Stomach (tissue), 4 donors: ENCODE results near the gene RNF130.

ENCODE experiments used
- EP300 ChIP-seq: sonication (generic); formaldehyde crosslinking; IDR thresholded peaks from one replicate; pipeline ENCODE4 v1.6.1; 2017; ENCODE audit warnings: antibody characterized with exemption
- POLR2A ChIP-seq, 4 donors: fragments of 450-650 bp; IDR thresholded peaks; one replicate each; pipeline ENCODE4 v1.6.1; 2016; ENCODE audit warnings: antibody characterized with exemption in 4 of 4, control low read depth in 2 of 4, mild to moderate bottlenecking in 1 of 4, moderate library complexity in 1 of 4
- POLR2AphosphoS5 ChIP-seq, 3 donors: sonication (generic); formaldehyde crosslinking; IDR thresholded peaks; one replicate each; pipeline ENCODE4 v1.6.1; 2016; ENCODE audit warnings: antibody characterized with exemption in 3 of 3
- TF ChIP-seq, protein P1 (sequence below), 7 experiments: fragments of 450-650 bp in 4 of 7; fragments of 200-600 bp in 3 of 7; sonication (generic) in 3 of 7; IDR thresholded peaks; one replicate each; pipeline ENCODE4 v1.5.1; 2016 to 2019; ENCODE audit warnings: antibody characterized with exemption in 7 of 7, control low read depth in 2 of 7, mild to moderate bottlenecking in 1 of 7

DNA sequence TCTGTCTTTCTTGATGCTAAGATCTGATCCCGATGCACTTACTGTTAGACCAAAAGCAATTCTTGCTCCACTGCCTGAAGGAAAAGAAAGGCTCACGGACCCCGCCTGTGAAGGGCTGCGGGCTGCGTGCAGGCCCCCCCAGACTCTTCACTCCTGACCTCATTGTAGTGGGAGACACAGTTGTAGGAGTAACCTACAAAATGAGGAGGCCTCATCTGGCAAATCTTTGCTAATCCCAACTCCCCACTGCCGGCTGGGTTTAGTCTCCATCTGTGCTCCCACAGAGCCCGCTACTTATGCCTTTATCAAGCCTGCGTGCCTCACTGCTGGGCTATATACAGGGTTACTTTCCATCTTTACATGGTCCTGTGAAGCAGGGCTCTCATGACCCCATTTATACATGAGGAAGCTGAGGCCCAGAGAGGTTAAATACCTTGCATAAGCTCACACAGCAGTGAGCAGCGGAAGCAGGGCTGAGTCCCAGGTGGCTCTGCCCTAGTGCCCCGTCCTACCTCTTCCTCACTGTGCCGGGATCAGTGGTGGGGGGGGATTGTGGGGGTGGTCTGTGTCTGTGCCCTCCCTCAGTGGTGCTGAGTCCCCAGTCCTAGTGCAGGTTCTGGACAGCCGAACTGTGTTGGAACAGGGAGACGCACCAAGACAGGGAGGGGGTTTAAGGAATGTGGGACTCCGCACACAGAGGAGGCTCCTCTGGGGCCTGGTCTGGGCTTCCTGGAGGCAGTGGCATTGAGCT is 43.9 kb upstream of the RNF130 start:
- TF ChIP-seq POLR2A (IDR thresholded peaks at IDR 0.05) (no peak), EP300 (no peak), POLR2AphosphoS5 (IDR thresholded peaks at IDR 0.05) (no peak)
- TF ChIP-seq, protein P1, sequence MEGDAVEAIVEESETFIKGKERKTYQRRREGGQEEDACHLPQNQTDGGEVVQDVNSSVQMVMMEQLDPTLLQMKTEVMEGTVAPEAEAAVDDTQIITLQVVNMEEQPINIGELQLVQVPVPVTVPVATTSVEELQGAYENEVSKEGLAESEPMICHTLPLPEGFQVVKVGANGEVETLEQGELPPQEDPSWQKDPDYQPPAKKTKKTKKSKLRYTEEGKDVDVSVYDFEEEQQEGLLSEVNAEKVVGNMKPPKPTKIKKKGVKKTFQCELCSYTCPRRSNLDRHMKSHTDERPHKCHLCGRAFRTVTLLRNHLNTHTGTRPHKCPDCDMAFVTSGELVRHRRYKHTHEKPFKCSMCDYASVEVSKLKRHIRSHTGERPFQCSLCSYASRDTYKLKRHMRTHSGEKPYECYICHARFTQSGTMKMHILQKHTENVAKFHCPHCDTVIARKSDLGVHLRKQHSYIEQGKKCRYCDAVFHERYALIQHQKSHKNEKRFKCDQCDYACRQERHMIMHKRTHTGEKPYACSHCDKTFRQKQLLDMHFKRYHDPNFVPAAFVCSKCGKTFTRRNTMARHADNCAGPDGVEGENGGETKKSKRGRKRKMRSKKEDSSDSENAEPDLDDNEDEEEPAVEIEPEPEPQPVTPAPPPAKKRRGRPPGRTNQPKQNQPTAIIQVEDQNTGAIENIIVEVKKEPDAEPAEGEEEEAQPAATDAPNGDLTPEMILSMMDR (IDR thresholded peaks at IDR 0.05), result no peak
